ENCODE results near the gene RPL7A.

The RPL7A gene

GRCh38 chr9:133368249-133368881 is 20.3 kb downstream of the RPL7A start:
- TF ChIP-seq FOXA1 (IDR thresholded peaks at IDR 0.05) (no peak), FOXK2 (IDR thresholded peaks at IDR 0.05) (no peak)
- ChIA-PET CTCF (no interaction called here), POLR2A (interaction anchor here (0.6 to 1.2 kb wide), 2 partner anchors 9 to 20 kb away, joined by 3 to 5 read pairs; partner anchors contain the start of genes MED22 and RPL7A)
- DNase-seq (ENCODE audit: extremely low spot score), result no peak

- TF ChIP-seq FOXA1 (IDR thresholded peaks at IDR 0.05) (no peak), ZNF384 (IDR thresholded peaks at IDR 0.05) (no peak), PKNOX1 (IDR thresholded peaks at IDR 0.05) (no peak)
- CTCF ChIA-PET, result no interaction called here
- POLR2A ChIA-PET, result interaction anchor here (0.5 kb wide), 1 partner anchor 9 kb away, joined by 3 read pairs; no protein-coding TSS in a partner anchor
- DNase-seq (ENCODE audit: extremely low spot score), result no peak
Observed at GRCh38 chr9:133369422-133369821, 21.4 kb downstream of the RPL7A start.

- TF ChIP-seq SUZ12 (IDR thresholded peaks at IDR 0.05), result no peak
- TF ChIP-seq ARNT (IDR thresholded peaks at IDR 0.05), result no peak
- TF ChIP-seq NFRKB (IDR thresholded peaks at IDR 0.05), result no peak
- TF ChIP-seq FOXK2 (IDR thresholded peaks at IDR 0.05), result no peak
- TF ChIP-seq ZNF384 (IDR thresholded peaks at IDR 0.05), result no peak
- no peak for TF ChIP-seq FOXA1 (IDR thresholded peaks at IDR 0.05)
- POLR2A ChIA-PET, result interaction anchor here (1.7 kb wide), 1 partner anchor 22 kb away, joined by 6 read pairs; the partner anchor contains the start of genes MED22 and RPL7A
- DNase-seq (ENCODE audit: extremely low spot score), result no peak
- CTCF ChIA-PET, result no interaction called here
Observed at GRCh38 chr9:133369933-133370332, 21.9 kb downstream of the RPL7A start.

GRCh38 chr9:133370685-133371084 is 22.7 kb downstream of the RPL7A start:
- TF ChIP-seq ZNF384 (IDR thresholded peaks at IDR 0.05) (no peak), HDGF (IDR thresholded peaks at IDR 0.05; ENCODE audit: borderline replicate concordance) (no peak), SP1 (IDR thresholded peaks at IDR 0.05) (no peak), BHLHE40 (IDR thresholded peaks at IDR 0.05; ENCODE audit: borderline replicate concordance) (no peak), LEF1 (IDR thresholded peaks at IDR 0.05; ENCODE audit: borderline replicate concordance) (no peak), SUZ12 (IDR thresholded peaks at IDR 0.05) (no peak), NFRKB (IDR thresholded peaks at IDR 0.05) (no peak), ARNT (IDR thresholded peaks at IDR 0.05) (no peak), CTBP1 (IDR thresholded peaks at IDR 0.05; ENCODE audit: borderline replicate concordance) (no peak), FOXA1 (IDR thresholded peaks at IDR 0.05) (no peak)
- no peak for DNase-seq (ENCODE audit: extremely low spot score)
- POLR2A ChIA-PET, result interaction anchor here (1.7 kb wide), 1 partner anchor 23 kb away, joined by 6 read pairs; the partner anchor contains the start of genes MED22 and RPL7A
- CTCF ChIA-PET, result no interaction called here

GRCh38 chr9:133371261-133371711 is 23.3 kb downstream of the RPL7A start:
- CTCF ChIA-PET, result no interaction called here
- no peak for DNase-seq (ENCODE audit: extremely low spot score)
- POLR2A ChIA-PET, result interaction anchor here (1.1 to 1.7 kb wide), 3 partner anchors 15 to 253 kb away, joined by 3 to 6 read pairs (median 4); partner anchors contain the start of genes MED22, RPL7A and SURF1
- TF ChIP-seq LEF1 (IDR thresholded peaks at IDR 0.05; ENCODE audit: borderline replicate concordance) (no peak), CTBP1 (IDR thresholded peaks at IDR 0.05; ENCODE audit: borderline replicate concordance) (no peak), ZNF384 (IDR thresholded peaks at IDR 0.05) (no peak), ARNT (IDR thresholded peaks at IDR 0.05) (no peak), ELF4 (IDR thresholded peaks at IDR 0.05) (no peak), HDGF (IDR thresholded peaks at IDR 0.05; ENCODE audit: borderline replicate concordance) (no peak), NFRKB (IDR thresholded peaks at IDR 0.05) (no peak)

- TF ChIP-seq ELF4 (IDR thresholded peaks at IDR 0.05) (no peak), CTBP1 (IDR thresholded peaks at IDR 0.05; ENCODE audit: borderline replicate concordance) (no peak), TARDBP (IDR thresholded peaks at IDR 0.05) (no peak), PKNOX1 (IDR thresholded peaks at IDR 0.05) (no peak), ZNF384 (IDR thresholded peaks at IDR 0.05) (no peak), BHLHE40 (IDR thresholded peaks at IDR 0.05; ENCODE audit: borderline replicate concordance) (no peak), HDGF (IDR thresholded peaks at IDR 0.05; ENCODE audit: borderline replicate concordance) (no peak), FOXK2 (IDR thresholded peaks at IDR 0.05) (no peak), L3MBTL2 (conservative IDR thresholded peaks at IDR 0.05) (no peak), NFRKB (IDR thresholded peaks at IDR 0.05) (no peak), ARNT (IDR thresholded peaks at IDR 0.05) (no peak), SUZ12 (IDR thresholded peaks at IDR 0.05) (no peak), FOXM1 (IDR thresholded peaks at IDR 0.05; ENCODE audit: borderline replicate concordance) (no peak), SP1 (IDR thresholded peaks at IDR 0.05) (no peak)
- ChIA-PET POLR2A (interaction anchor here (1.1 to 1.6 kb wide), 3 partner anchors 16 to 254 kb away, joined by 3 to 6 read pairs (median 4); partner anchors contain the start of genes MED22, RPL7A and SURF1), CTCF (interaction anchor here (1.0 kb wide), 1 partner anchor 21 kb away, joined by 3 read pairs; no protein-coding TSS in a partner anchor)
- DNase-seq (ENCODE audit: extremely low spot score), result no peak
Observed at GRCh38 chr9:133372144-133372543, 24.1 kb downstream of the RPL7A start.

GRCh38 chr9:133374612-133375115 is 26.6 kb downstream of the RPL7A start:
- POLR2A ChIA-PET, result interaction anchor here (0.6 to 1.4 kb wide), 10 partner anchors 11 to 104 kb away, joined by 3 to 15 read pairs (median 5); partner anchors contain the start of genes CACFD1, MED22, RPL7A and SLC2A6
- CTCF ChIA-PET, result interaction anchor here (0.5 kb wide), 1 partner anchor 214 kb away, joined by 4 read pairs; no protein-coding TSS in a partner anchor
- TF ChIP-seq NFRKB (IDR thresholded peaks at IDR 0.05) (no peak), L3MBTL2 (conservative IDR thresholded peaks at IDR 0.05) (no peak), ZNF384 (IDR thresholded peaks at IDR 0.05) (no peak), FOXA1 (IDR thresholded peaks at IDR 0.05) (no peak), PKNOX1 (IDR thresholded peaks at IDR 0.05) (no peak), HDGF (IDR thresholded peaks at IDR 0.05; ENCODE audit: borderline replicate concordance) (no peak), BHLHE40 (IDR thresholded peaks at IDR 0.05; ENCODE audit: borderline replicate concordance) (no peak), SUZ12 (IDR thresholded peaks at IDR 0.05) (no peak), SP1 (IDR thresholded peaks at IDR 0.05) (no peak), FOXM1 (IDR thresholded peaks at IDR 0.05; ENCODE audit: borderline replicate concordance) (no peak), TARDBP (IDR thresholded peaks at IDR 0.05) (no peak), ARNT (IDR thresholded peaks at IDR 0.05) (no peak), ELF4 (IDR thresholded peaks at IDR 0.05) (no peak), LEF1 (IDR thresholded peaks at IDR 0.05; ENCODE audit: borderline replicate concordance) (no peak), CTBP1 (IDR thresholded peaks at IDR 0.05; ENCODE audit: borderline replicate concordance) (no peak), FOXK2 (IDR thresholded peaks at IDR 0.05) (no peak)
- no peak for DNase-seq (ENCODE audit: extremely low spot score)
